Karpas-422 (cell line): ENCODE data around the gene TRPV5. TPM values are rescaled to one million over a fixed set of nuclear protein-coding genes. Genes with fewer than 3 reads are reported as not detected.
A peak's percentile ranks its signal among the peaks of the same experiment; 100 is the strongest.

Experiments used
- DNase-seq: peaks from one replicate; pipeline ENCODE4 v3.0.0-alpha.2; 2015
- H2AFZ ChIP-seq: fragments of 200-600 bp; sonication (generic); 2 replicates; pipeline ENCODE4 v1.6.1; 2014; ENCODE audit warnings: antibody characterized with exemption, low read length, mixed read lengths
- H3K27ac ChIP-seq: fragments of 200-600 bp; sonication (generic); 2 replicates; pipeline ENCODE4 v1.5.1; 2014; ENCODE audit warnings: mild to moderate bottlenecking, low read length, moderate library complexity
- H3K27me3 ChIP-seq: fragments of 200-600 bp; sonication (generic); 2 replicates; pipeline ENCODE4 v1.6.1; 2014; ENCODE audit warnings: low read length, mixed read lengths
- H3K36me3 ChIP-seq: fragments of 200-600 bp; sonication (generic); 2 replicates; pipeline ENCODE4 v1.6.1; 2014; ENCODE audit warnings: low read length, mixed read lengths; ENCODE audit not compliant: insufficient read depth
- H3K4me1 ChIP-seq: fragments of 200-600 bp; sonication (generic); 2 replicates; pipeline ENCODE4 v1.6.1; 2014; ENCODE audit warnings: mild to moderate bottlenecking, low read length, mixed read lengths
- H3K4me2 ChIP-seq: fragments of 200-600 bp; sonication (generic); 2 replicates; pipeline ENCODE4 v1.6.1; 2014; ENCODE audit warnings: low read length, low read depth, mild to moderate bottlenecking; ENCODE audit not compliant: poor library complexity, severe bottlenecking
- H3K4me3 ChIP-seq: fragments of 200-600 bp; sonication (generic); 2 replicates; pipeline ENCODE4 v1.5.1; 2014; ENCODE audit warnings: mild to moderate bottlenecking, antibody characterized with exemption, low read length, mixed read lengths
- H3K79me2 ChIP-seq: fragments of 200-600 bp; sonication (generic); 2 replicates; pipeline ENCODE4 v1.6.1; 2014; ENCODE audit warnings: mild to moderate bottlenecking, low read length, mixed read lengths
- H3K9ac ChIP-seq: fragments of 200-600 bp; sonication (generic); 2 replicates; pipeline ENCODE4 v1.6.0; 2014; ENCODE audit warnings: low read length
- H3K9me2 ChIP-seq: fragments of 200-600 bp; sonication (generic), shearing (Covaris generic); replicated peaks from 2 replicates; pipeline ENCODE4 v1.6.0; 2014; ENCODE audit warnings: mild to moderate bottlenecking, low read length, moderate library complexity; ENCODE audit not compliant: insufficient read depth
- H3K9me3 ChIP-seq: fragments of 300-700, 200-600 bp; sonication (generic); 2 replicates; pipeline ENCODE4 v1.6.1; 2014; ENCODE audit warnings: low read length, mixed read lengths
- H4K20me1 ChIP-seq: fragments of 200-600 bp; sonication (generic); 2 replicates; pipeline ENCODE4 v1.6.1; 2014; ENCODE audit warnings: mild to moderate bottlenecking, antibody characterized with exemption, low read length, low read depth; ENCODE audit not compliant: insufficient read depth
- total RNA-seq: library from RNA; depleted of rRNA; stranded (reverse); fragments of >200 nt; shearing (Covaris generic); gene quantifications from 2 replicates; pipeline ENCODE4 v1.2.3, GENCODE V29; 2014; ENCODE audit warnings: low replicate concordance

TRPV5 gene
- total RNA-seq, 1 experiment from 2014 or later: not detected

DNA sequence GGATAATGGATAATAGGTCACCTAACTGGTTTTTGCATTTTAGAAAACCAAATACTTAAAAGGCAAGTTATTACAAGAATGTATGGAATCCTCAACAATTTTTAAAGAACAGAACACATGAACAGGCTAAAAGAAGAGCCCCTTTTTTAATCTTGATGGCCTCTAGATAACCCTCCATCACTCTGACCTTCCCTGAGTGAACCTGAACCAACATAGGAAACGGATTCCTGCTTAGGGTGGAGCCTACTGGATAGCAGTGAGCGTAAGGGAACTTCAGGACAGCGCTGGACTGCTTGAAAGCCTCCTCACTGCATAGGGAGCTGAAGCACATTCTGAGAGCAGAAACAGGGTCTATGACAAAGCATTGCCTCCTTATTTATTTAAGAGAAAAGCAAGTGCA is 20.5 kb downstream of the TRPV5 start:
- Histone ChIP-seq H3K79me2 (no peaks in the 10 kb centered on the region), H3K36me3 (no peaks in the 10 kb centered on the region), H3K4me1 (no peaks in the 10 kb centered on the region), H3K4me2 (no peak overlapping the region), H3K9me3 (no peaks in the 10 kb centered on the region), H3K9me2 (no peaks in the 10 kb centered on the region), H3K4me3 (no peak overlapping the region), H2AFZ (no peak overlapping the region), H3K27ac (no peak overlapping the region), H4K20me1 (no peaks in the 10 kb centered on the region), H3K9ac (no peak overlapping the region), H3K27me3 (no peaks in the 10 kb centered on the region)
- DNase-seq: peak; percentile 37

GRCh38 chr7:142910481-142910880 is 23.1 kb downstream of the TRPV5 start:
- Histone ChIP-seq H4K20me1 (no peaks in the 10 kb centered on the region), H3K27ac (no peak overlapping the region), H3K4me2 (no peak overlapping the region), H2AFZ (no peak overlapping the region), H3K4me1 (no peaks in the 10 kb centered on the region), H3K27me3 (no peaks in the 10 kb centered on the region), H3K4me3 (no peak overlapping the region), H3K9ac (no peak overlapping the region), H3K36me3 (no peaks in the 10 kb centered on the region), H3K9me2 (no peaks in the 10 kb centered on the region), H3K9me3 (no peaks in the 10 kb centered on the region), H3K79me2 (no peaks in the 10 kb centered on the region)
- DNase-seq: no peak

DNA sequence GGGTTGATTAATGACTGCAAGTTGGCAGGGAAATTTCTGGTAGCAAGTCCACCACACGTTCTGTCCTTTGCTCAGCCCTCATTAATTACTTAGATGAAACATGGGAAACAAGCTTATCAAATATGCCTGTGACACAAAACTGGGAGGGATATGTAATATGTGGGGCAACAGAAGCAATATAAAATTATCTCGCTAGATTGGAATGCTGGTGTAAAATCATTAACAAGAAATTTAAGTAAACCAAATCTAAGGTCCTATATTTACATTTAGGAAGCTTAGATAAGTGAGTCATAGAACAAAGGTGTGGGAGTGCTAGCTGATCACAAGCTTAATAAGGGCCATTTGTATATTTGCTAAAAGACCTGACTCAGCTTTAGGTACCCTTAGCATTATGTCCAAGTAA is 23.5 kb downstream of the TRPV5 start:
- Histone ChIP-seq H3K27me3 (no peaks in the 10 kb centered on the region), H3K4me2 (no peak overlapping the region), H3K4me3 (no peak overlapping the region), H3K9me2 (no peaks in the 10 kb centered on the region), H2AFZ (no peak overlapping the region), H3K79me2 (no peaks in the 10 kb centered on the region), H4K20me1 (no peaks in the 10 kb centered on the region), H3K36me3 (no peaks in the 10 kb centered on the region), H3K4me1 (no peaks in the 10 kb centered on the region), H3K27ac (no peak overlapping the region), H3K9me3 (no peaks in the 10 kb centered on the region), H3K9ac (no peak overlapping the region)
- peak; percentile 39 for DNase-seq

- no peaks in the 10 kb centered on the region for H3K36me3 ChIP-seq
- no peak overlapping the region for H2AFZ ChIP-seq
- no peaks in the 10 kb centered on the region for H3K4me1 ChIP-seq
- no peaks in the 10 kb centered on the region for H3K9me2 ChIP-seq
- H3K79me2 ChIP-seq: no peaks in the 10 kb centered on the region
- no peak overlapping the region for H3K27ac ChIP-seq
- no peaks in the 10 kb centered on the region for H3K9me3 ChIP-seq
- no peak overlapping the region for H3K9ac ChIP-seq
- no peaks in the 10 kb centered on the region for H4K20me1 ChIP-seq
- no peak overlapping the region for H3K4me3 ChIP-seq
- H3K27me3 ChIP-seq: no peaks in the 10 kb centered on the region; the same call in 1 of the 2 replicates
- DNase-seq: peak; percentile 69
- no peak overlapping the region for H3K4me2 ChIP-seq
Observed at GRCh38 chr7:142908921-142909890, 24.3 kb downstream of the TRPV5 start.

GRCh38 chr7:142908290-142908689 is 25.3 kb downstream of the TRPV5 start:
- H4K20me1 ChIP-seq: no peaks in the 10 kb centered on the region
- no peaks in the 10 kb centered on the region for H3K9me3 ChIP-seq
- H3K27me3 ChIP-seq: no peaks in the 10 kb centered on the region; the same call in 1 of the 2 replicates
- no peaks in the 10 kb centered on the region for H3K9me2 ChIP-seq
- no peak overlapping the region for H3K4me3 ChIP-seq
- DNase-seq: no peak
- H3K27ac ChIP-seq: no peak overlapping the region
- no peaks in the 10 kb centered on the region for H3K36me3 ChIP-seq
- no peak overlapping the region for H3K9ac ChIP-seq
- no peak overlapping the region for H2AFZ ChIP-seq
- H3K79me2 ChIP-seq: no peaks in the 10 kb centered on the region
- no peaks in the 10 kb centered on the region for H3K4me1 ChIP-seq
- H3K4me2 ChIP-seq: no peak overlapping the region

DNA sequence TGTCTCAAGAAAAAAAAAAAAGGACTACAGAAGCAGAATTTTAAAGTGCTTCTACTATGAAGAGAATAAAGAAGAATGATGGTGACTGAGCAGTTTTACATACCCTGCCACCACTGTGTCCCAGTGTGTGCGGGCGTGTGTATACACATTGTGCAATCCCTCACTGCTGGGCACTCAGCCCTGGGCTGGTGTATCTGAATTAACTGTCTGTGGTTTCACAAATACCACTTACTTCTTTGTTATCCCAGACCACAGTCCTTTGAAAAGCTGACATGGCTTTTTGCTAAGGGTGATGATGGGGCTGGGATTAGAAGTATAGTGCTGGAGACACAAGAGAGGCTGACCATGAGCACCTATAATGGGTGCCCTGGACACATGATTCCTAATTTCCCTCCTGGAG is 26.9 kb downstream of the TRPV5 start:
- Histone ChIP-seq H3K9ac (no peak overlapping the region), H3K79me2 (no peaks in the 10 kb centered on the region), H3K4me3 (no peak overlapping the region), H2AFZ (no peak overlapping the region), H3K9me2 (no peaks in the 10 kb centered on the region), H3K36me3 (no peaks in the 10 kb centered on the region), H3K4me1 (no peaks in the 10 kb centered on the region), H3K9me3 (no peaks in the 10 kb centered on the region), H3K27me3 (no peaks in the 10 kb centered on the region; the same call in 1 of the 2 replicates), H4K20me1 (no peaks in the 10 kb centered on the region), H3K27ac (no peak overlapping the region), H3K4me2 (no peak overlapping the region)
- DNase-seq: no peak

- H3K36me3 ChIP-seq: no peaks in the 10 kb centered on the region
- no peaks in the 10 kb centered on the region for H3K79me2 ChIP-seq
- H3K27ac ChIP-seq: no peak overlapping the region
- H3K9me3 ChIP-seq: no peaks in the 10 kb centered on the region
- H3K9me2 ChIP-seq: no peaks in the 10 kb centered on the region
- no peak for DNase-seq
- H3K4me1 ChIP-seq: no peaks in the 10 kb centered on the region
- H2AFZ ChIP-seq: no peak overlapping the region
- no peak overlapping the region for H3K4me3 ChIP-seq
- no peak overlapping the region for H3K9ac ChIP-seq
- no peak overlapping the region for H3K4me2 ChIP-seq
- no peaks in the 10 kb centered on the region; the same call in 1 of the 2 replicates for H3K27me3 ChIP-seq
- H4K20me1 ChIP-seq: no peaks in the 10 kb centered on the region
Observed at GRCh38 chr7:142905759-142906158, 27.8 kb downstream of the TRPV5 start.

GRCh38 chr7:142904128-142904527 is 29.4 kb downstream of the TRPV5 start:
- no peak for DNase-seq
- H3K9me2 ChIP-seq: no peaks in the 10 kb centered on the region

More at GRCh38 chr7:142904128-142904527, 29.4 kb downstream of the TRPV5 start:
- Histone ChIP-seq H3K27ac (no peak overlapping the region), H2AFZ (no peak overlapping the region), H3K4me2 (no peak overlapping the region), H3K4me1 (no peaks in the 10 kb centered on the region), H4K20me1 (no peaks in the 10 kb centered on the region), H3K27me3 (no peaks in the 10 kb centered on the region; the same call in 1 of the 2 replicates), H3K4me3 (no peak overlapping the region), H3K9me3 (no peaks in the 10 kb centered on the region), H3K79me2 (no peaks in the 10 kb centered on the region), H3K9ac (no peak overlapping the region), H3K36me3 (no peaks in the 10 kb centered on the region)
